ENCODE results near the gene ANXA2. TPM values are rescaled to one million over a fixed set of nuclear protein-coding genes. Genes with fewer than 3 reads are reported as not detected.

The ANXA2 gene
- total RNA-seq, 6 experiments from 2014 or later = 4,445 to 5,074 (median 4,643) TPM

DNA sequence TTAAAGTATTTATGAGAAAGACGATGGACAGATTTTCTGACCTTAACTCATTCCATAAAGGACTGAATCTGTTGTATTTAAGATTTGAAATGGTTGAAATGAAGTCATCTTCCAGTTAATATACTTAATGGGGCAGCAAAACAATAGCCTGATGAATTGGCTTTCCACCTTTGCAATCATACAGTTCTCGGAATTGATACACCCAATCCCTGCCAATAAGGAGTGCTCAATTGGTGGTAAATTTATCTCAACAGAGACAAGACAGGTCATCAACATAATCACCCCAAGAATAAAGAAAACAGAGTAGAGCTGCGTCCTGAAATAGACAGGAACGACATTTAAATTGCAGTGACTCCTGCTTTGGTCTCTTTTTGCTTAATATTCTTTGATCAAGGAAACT, 11.2 kb downstream of the ANXA2 start:
- TF ChIP-seq CTCF (IDR thresholded peaks at IDR 0.05) = no peak
- H3K36me3 Mint-ChIP-seq (ENCODE audit: low read depth) = peaks cover 74% of the 10 kb centered on the region
- peaks cover 95% of the 10 kb centered on the region for H3K4me1 Mint-ChIP-seq (ENCODE audit: low read depth)
- no peak for DNase-seq
- peaks cover 36% of the 10 kb centered on the region for H3K27me3 Mint-ChIP-seq (ENCODE audit: insufficient read depth)
- no peaks in the 10 kb centered on the region; the same call in 1 of the 2 replicates for H3K9me3 Mint-ChIP-seq
- peak overlapping the region; percentile 70 for H3K4me3 Mint-ChIP-seq
- peak overlapping the region; percentile 73 for H3K27ac Mint-ChIP-seq

DNA sequence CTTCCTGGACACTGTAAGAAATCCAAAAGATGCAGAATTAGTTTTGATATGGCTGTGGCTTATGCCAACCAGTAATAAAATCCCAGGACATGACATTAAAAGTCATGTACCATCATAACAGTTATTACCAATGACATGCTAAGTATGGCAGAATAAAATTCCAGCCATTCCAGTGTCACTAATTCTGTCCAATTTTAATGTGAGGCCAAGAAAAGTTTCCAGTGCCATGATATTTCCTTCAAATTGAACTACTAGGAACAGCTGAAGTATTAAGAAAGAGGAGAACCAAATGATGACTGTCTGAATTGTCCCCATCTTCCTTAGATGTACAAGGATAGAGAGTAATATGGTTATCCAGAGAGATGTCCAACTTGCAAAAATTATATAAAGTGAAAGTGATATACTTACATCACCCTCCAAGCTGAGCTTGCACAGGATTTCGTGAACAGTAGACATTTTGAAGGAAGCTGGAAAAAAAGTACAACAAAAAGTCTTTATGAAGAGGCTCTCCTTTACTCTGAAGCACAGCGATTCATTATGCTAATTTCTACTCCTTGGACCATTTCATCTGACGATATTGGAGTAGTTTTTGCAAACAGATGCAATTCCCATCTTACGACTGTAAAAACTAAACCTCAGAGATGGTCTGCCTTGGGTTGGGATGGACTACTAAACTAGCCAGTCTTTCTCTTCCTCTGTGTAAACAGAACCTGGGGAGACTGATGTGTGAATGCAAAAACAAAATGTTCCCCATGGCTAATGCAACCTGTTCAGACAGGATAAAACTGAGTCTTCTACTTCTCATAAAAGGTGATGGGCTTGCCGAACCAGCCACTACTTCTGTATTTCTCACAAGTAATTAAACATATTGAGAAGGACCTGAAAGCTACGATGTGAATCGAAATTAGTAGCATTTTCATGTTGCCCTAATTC, 11.9 kb downstream of the ANXA2 start:
- H3K36me3 Mint-ChIP-seq (ENCODE audit: low read depth) = peaks cover 74% of the 10 kb centered on the region
- no peak for TF ChIP-seq CTCF (IDR thresholded peaks at IDR 0.05)
- H3K4me3 Mint-ChIP-seq = peak overlapping the region; percentile 70
- H3K27ac Mint-ChIP-seq = peak overlapping the region; percentile 73
- no peaks in the 10 kb centered on the region; the same call in 1 of the 2 replicates for H3K9me3 Mint-ChIP-seq
- H3K27me3 Mint-ChIP-seq (ENCODE audit: insufficient read depth) = peaks cover 33% of the 10 kb centered on the region
- no peak for DNase-seq
- peaks cover 95% of the 10 kb centered on the region for H3K4me1 Mint-ChIP-seq (ENCODE audit: low read depth)

DNA sequence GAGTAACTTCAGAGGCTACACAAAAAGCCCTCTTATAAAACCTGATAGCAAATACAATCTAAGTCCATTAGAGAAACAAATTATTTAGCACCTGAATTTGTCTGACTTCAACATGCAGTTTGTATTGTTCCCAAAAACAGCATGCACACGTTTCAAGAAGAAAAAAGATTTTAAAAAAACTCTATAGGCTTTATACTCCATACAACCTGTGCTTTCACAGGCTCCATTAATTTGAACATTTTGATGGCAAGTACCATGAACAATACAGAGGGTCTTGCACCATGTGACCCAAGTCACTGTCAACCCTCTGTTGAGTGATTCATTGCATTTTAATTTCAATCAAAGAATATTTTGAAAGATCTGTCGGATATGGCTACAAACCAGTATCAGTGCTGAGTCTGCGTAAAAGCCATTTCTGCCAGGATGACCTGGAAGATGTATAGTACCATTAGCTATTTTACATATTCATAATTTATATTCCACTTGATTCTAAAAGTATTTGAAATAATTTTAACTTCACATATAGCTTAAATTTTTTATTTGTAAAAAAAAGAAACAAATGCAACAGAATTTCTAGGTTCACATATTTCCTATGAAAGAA, 13.2 kb downstream of the ANXA2 start:
- no peak for DNase-seq
- Mint-ChIP-seq H3K36me3 (ENCODE audit: low read depth) (peaks cover 73% of the 10 kb centered on the region), H3K4me1 (ENCODE audit: low read depth) (peaks cover 95% of the 10 kb centered on the region)

DNA sequence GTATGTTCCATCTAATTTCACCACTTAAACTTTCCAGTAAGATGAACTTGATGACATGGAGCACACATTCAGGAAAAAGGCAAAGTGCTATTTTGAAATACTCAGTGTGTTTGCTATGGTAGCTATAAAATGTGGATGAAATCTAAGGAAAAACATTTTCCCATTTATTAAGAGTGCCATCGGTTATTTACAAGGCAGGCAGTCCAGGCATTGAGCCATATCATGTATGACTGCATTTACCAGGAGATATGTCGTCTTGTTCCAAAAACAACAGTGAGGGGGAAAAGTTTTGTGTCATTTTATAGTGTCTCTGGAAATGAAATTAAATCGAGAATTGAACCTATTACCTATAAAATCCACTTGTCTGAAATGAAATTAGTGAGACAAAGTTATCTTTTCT, 13.7 kb downstream of the ANXA2 start:
- Mint-ChIP-seq H3K4me1 (ENCODE audit: low read depth) (peaks cover 95% of the 10 kb centered on the region), H3K4me3 (peak overlapping the region; percentile 73), H3K9me3 (no peaks in the 10 kb centered on the region; the same call in 1 of the 2 replicates), H3K27me3 (ENCODE audit: insufficient read depth) (peaks cover 28% of the 10 kb centered on the region), H3K36me3 (ENCODE audit: low read depth) (peaks cover 67% of the 10 kb centered on the region), H3K27ac (peak overlapping the region; percentile 94)
- DNase-seq = no peak
- no peak for TF ChIP-seq CTCF (IDR thresholded peaks at IDR 0.05)

More for the DNA sequence above, 13.2 kb downstream of the ANXA2 start:
- TF ChIP-seq CTCF (IDR thresholded peaks at IDR 0.05) = no peak
- H3K9me3 Mint-ChIP-seq = no peaks in the 10 kb centered on the region; the same call in 1 of the 2 replicates
- H3K27me3 Mint-ChIP-seq (ENCODE audit: insufficient read depth) = peaks cover 33% of the 10 kb centered on the region
- peak overlapping the region; percentile 73 for H3K4me3 Mint-ChIP-seq
- H3K27ac Mint-ChIP-seq = peak overlapping the region; percentile 94

DNA sequence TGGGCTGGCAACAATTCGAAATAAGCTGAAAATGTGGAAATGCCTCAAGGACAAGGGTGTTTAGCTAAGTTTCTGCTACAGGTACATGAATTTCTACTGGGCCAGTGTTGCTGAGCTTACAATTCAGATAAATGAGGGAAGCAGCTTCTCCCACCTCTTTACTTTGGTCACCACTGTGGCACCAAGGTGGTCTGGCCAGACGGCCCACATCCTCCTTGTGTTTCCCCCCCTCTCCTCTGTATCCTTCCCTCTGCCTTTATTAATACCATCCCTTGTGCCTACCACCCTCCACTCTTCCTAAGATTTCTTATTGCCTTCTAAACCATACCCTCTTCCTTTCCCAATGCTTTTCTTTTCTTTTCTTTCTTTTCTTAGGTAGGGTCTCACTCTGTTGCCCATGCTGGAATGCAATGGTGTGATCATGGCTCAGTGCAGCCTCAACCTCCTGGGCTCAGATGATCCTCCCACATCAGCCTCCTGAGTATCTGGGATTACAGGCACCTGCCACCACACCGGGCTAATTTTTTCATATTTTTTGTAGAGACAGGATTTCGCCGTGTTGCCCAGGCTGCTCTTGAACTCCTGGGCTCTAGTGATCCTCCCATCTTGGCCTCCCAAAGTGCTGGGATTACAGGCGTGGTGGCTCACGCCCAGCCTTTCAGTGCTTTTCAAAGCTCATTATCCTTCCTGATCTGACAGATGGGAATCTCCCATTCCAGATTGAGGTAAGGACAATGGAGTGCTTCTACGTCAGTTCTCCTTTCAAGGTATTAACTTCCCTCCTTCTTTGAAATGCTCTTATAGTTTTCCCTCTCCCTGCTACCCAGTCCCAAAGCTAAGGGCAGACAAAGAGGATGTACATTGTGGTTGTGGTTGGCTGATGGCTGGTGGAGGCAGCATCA, 14.8 kb downstream of the ANXA2 start:
- Mint-ChIP-seq H3K36me3 (ENCODE audit: low read depth) (peaks cover 64% of the 10 kb centered on the region), H3K27ac (peak overlapping the region; percentile 94), H3K4me1 (ENCODE audit: low read depth) (peaks cover 94% of the 10 kb centered on the region), H3K4me3 (peak overlapping the region; percentile 73), H3K9me3 (no peaks in the 10 kb centered on the region; the same call in 1 of the 2 replicates), H3K27me3 (ENCODE audit: insufficient read depth) (peaks cover 24% of the 10 kb centered on the region)
- DNase-seq = no peak
- no peak for TF ChIP-seq CTCF (IDR thresholded peaks at IDR 0.05)

Measured in HFFc6 (cell line).